Fibroblast of lung (primary cell): ENCODE data around the gene GLCCI1. TPM values are rescaled to one million over a fixed set of nuclear protein-coding genes. Genes with fewer than 3 reads are reported as not detected.
"Not testable (repeated sequence)": the region's sequence is repeated elsewhere in the genome, so short reads cannot be mapped to it uniquely, and the experiment has no call there.

Experiments used
- DNase-seq, 2 donors: peaks; one replicate each; pipeline versions ENCODE4 v3.0.0 to v3.0.0-alpha.2; 2010; ENCODE audit warnings: low read depth in 2 of 2
- H2AFZ ChIP-seq: 2 replicates; pipeline ENCODE4 v1.5.1; 2012; ENCODE audit warnings: low read length, control low read depth, inconsistent platforms
- H3K27ac ChIP-seq: 2 replicates; pipeline ENCODE4 v1.5.1; 2011; ENCODE audit warnings: low read length, control low read depth; ENCODE audit not compliant: insufficient read depth
- H3K27me3 ChIP-seq: 2 replicates; pipeline ENCODE4 v1.5.1; 2011; ENCODE audit warnings: mild to moderate bottlenecking, low read length; ENCODE audit not compliant: control insufficient read depth, insufficient read depth
- H3K36me3 ChIP-seq: 2 replicates; pipeline ENCODE4 v1.5.1; 2011; ENCODE audit warnings: low read length; ENCODE audit not compliant: control insufficient read depth, insufficient read depth
- H3K4me1 ChIP-seq: 2 replicates; pipeline ENCODE4 v1.5.1; 2011; ENCODE audit warnings: low read length; ENCODE audit not compliant: control insufficient read depth, insufficient read depth; ENCODE audit errors: extremely low read depth
- H3K4me2 ChIP-seq: 2 replicates; pipeline ENCODE4 v1.5.1; 2011; ENCODE audit warnings: low read length, control low read depth; ENCODE audit not compliant: insufficient read depth; ENCODE audit errors: extremely low read depth
- H3K4me3 ChIP-seq, 4 experiments: fragments of 200-600 bp in 1 of 4; sonication (generic) in 1 of 4; replicated peaks in 1 of 4; 2 replicates each; pipeline ENCODE4 v1.5.1; 2011 to 2016; ENCODE audit warnings: low read length in 4 of 4, low read depth in 3 of 4, mild to moderate bottlenecking in 3 of 4, control low read depth in 2 of 4, inconsistent platforms in 1 of 4, mixed read lengths in 1 of 4; ENCODE audit not compliant: insufficient read depth in 1 of 4; ENCODE audit errors: control extremely low read depth in 1 of 4
- H3K79me2 ChIP-seq: 2 replicates; pipeline ENCODE4 v1.5.1; 2012; ENCODE audit warnings: mild to moderate bottlenecking, low read length, inconsistent platforms; ENCODE audit not compliant: control insufficient read depth, insufficient read depth
- H3K9ac ChIP-seq: 2 replicates; pipeline ENCODE4 v1.5.1; 2011; ENCODE audit warnings: mild to moderate bottlenecking, low read length, control low read depth; ENCODE audit not compliant: insufficient read depth
- H3K9me3 ChIP-seq: 2 replicates; pipeline ENCODE4 v1.5.1; 2012; ENCODE audit warnings: low read depth, low read length; ENCODE audit not compliant: control insufficient read depth, insufficient read depth
- H4K20me1 ChIP-seq: 2 replicates; pipeline ENCODE4 v1.5.1; 2011; ENCODE audit warnings: low read length; ENCODE audit not compliant: control insufficient read depth, insufficient read depth; ENCODE audit errors: extremely low read depth
- CTCF ChIP-seq, 2 donors: IDR thresholded peaks in 1 of 2; conservative IDR thresholded peaks in 1 of 2; 1 replicate in 1 of 2; 2 replicates in 1 of 2; pipeline ENCODE4 v1.5.1; 2011 to 2012; ENCODE audit warnings: low read length in 2 of 2, control low read depth in 1 of 2, inconsistent platforms in 1 of 2, low read depth in 1 of 2, mild to moderate bottlenecking in 1 of 2
- EZH2 ChIP-seq: IDR thresholded peaks from 2 replicates; pipeline ENCODE4 v1.5.1; 2012; ENCODE audit warnings: low read length, control low read depth, mild to moderate bottlenecking; ENCODE audit errors: missing control alignments
- polyA plus RNA-seq, 2 donors: library from polyadenylated mRNA; depleted of rRNA in 1 of 2; stranded (reverse) in 1 of 2; unstranded in 1 of 2; fragments of >200 nt; gene quantifications; 2 replicates each; pipeline ENCODE4 v1.2.1, GENCODE V29; 2011 to 2012; ENCODE audit warnings: missing spikeins in 1 of 2
- total RNA-seq: library from RNA; depleted of rRNA; stranded (reverse); fragments of >200 nt; gene quantifications from 2 replicates; pipeline ENCODE4 v1.2.1, GENCODE V29; 2014

GLCCI1 gene
- total and polyA plus RNA-seq, 2 donors (not counting 1 experiment from before 2014, with no cell fraction given): 4.4 to 8.3 TPM

- no peaks in the 10 kb centered on the region for H3K27me3 ChIP-seq
- H3K4me3 ChIP-seq: no peak overlapping the region
- H3K4me2 ChIP-seq: no peak overlapping the region
- no peaks in the 10 kb centered on the region for H3K79me2 ChIP-seq
- no peaks in the 10 kb centered on the region for H3K4me1 ChIP-seq
- no peaks in the 10 kb centered on the region for H4K20me1 ChIP-seq
- no peak overlapping the region for H2AFZ ChIP-seq
- TF ChIP-seq CTCF (conservative IDR thresholded peaks at IDR 0.05 in 1 of 2, IDR thresholded peaks at IDR 0.05 in 1 of 2; ENCODE audit: low read depth in 1 of 2, low read length in 2 of 2): no peak
- TF ChIP-seq EZH2: no peak
- DNase-seq: no peak
- no peak overlapping the region for H3K27ac ChIP-seq
- H3K36me3 ChIP-seq: no peaks in the 10 kb centered on the region
- H3K9ac ChIP-seq: no peak overlapping the region
- no peaks in the 10 kb centered on the region for H3K9me3 ChIP-seq
Observed at GRCh38 chr7:8044761-8045430, 76.3 kb downstream of the GLCCI1 start.

GRCh38 chr7:8048067-8048466 is 79.5 kb downstream of the GLCCI1 start:
- DNase-seq, H3K27ac ChIP-seq, H3K36me3 ChIP-seq, H2AFZ ChIP-seq, H3K9ac ChIP-seq, H3K27me3 ChIP-seq, H3K79me2 ChIP-seq, H3K4me1 ChIP-seq, H4K20me1 ChIP-seq, H3K4me2 ChIP-seq, H3K9me3 ChIP-seq, H3K4me3 ChIP-seq: not testable (repeated sequence)

GRCh38 chr7:8051373-8051772 is 82.8 kb downstream of the GLCCI1 start:
- H3K4me2 ChIP-seq: no peak overlapping the region
- H2AFZ ChIP-seq: no peak overlapping the region
- DNase-seq: no peak
- H3K79me2 ChIP-seq: no peaks in the 10 kb centered on the region
- no peaks in the 10 kb centered on the region for H3K4me1 ChIP-seq
- no peaks in the 10 kb centered on the region for H4K20me1 ChIP-seq
- H3K9ac ChIP-seq: no peak overlapping the region
- H3K4me3 ChIP-seq: no peak overlapping the region
- H3K27me3 ChIP-seq: no peaks in the 10 kb centered on the region
- H3K9me3 ChIP-seq: no peaks in the 10 kb centered on the region
- TF ChIP-seq EZH2 (no peak), CTCF (conservative IDR thresholded peaks at IDR 0.05 in 1 of 2, IDR thresholded peaks at IDR 0.05 in 1 of 2; ENCODE audit: low read depth in 1 of 2, low read length in 2 of 2) (no peak)
- H3K27ac ChIP-seq: no peak overlapping the region
- no peaks in the 10 kb centered on the region for H3K36me3 ChIP-seq
